RWPE2 (cell line): ENCODE data around the gene CBR3.
"Not testable (repeated sequence)": the region's sequence is repeated elsewhere in the genome, so short reads cannot be mapped to it uniquely, and the experiment has no call there.

Source experiments
- ATAC-seq: fragments of 200-7000 bp; cut with Tn5 transposase; 3 replicates; pipeline ENCODE4 v1.9.1; 2021; ENCODE audit warnings: low read depth
- DNase-seq: peaks from one replicate; pipeline ENCODE4 v3.0.0-alpha.2; 2020; ENCODE audit warnings: low spot score
- H3K27ac ChIP-seq: fragments of 450-650 bp; 2 replicates; pipeline ENCODE4 v1.5.1; 2017; ENCODE audit warnings: mild to moderate bottlenecking; ENCODE audit not compliant: poor library complexity, severe bottlenecking
- H3K27me3 ChIP-seq: fragments of 250-450 bp; sonication (Bioruptor Pico); 2 replicates; pipeline ENCODE4 v1.5.1; 2021; ENCODE audit warnings: mild to moderate bottlenecking, moderate library complexity; ENCODE audit not compliant: insufficient read depth, poor library complexity, severe bottlenecking
- H3K36me3 ChIP-seq: fragments of 250-450 bp; sonication (Bioruptor Pico); 2 replicates; pipeline ENCODE4 v1.5.1; 2020; ENCODE audit warnings: low read depth, mild to moderate bottlenecking, moderate library complexity
- H3K4me1 ChIP-seq: fragments of 250-450 bp; sonication (Bioruptor Pico); 2 replicates; pipeline ENCODE4 v1.5.1; 2021; ENCODE audit warnings: mild to moderate bottlenecking, moderate library complexity; ENCODE audit not compliant: insufficient read depth, poor library complexity, severe bottlenecking
- H3K4me3 ChIP-seq: fragments of 250-450 bp; sonication (Bioruptor Pico); 2 replicates; pipeline ENCODE4 v1.5.1; 2021; ENCODE audit warnings: mild to moderate bottlenecking, moderate library complexity; ENCODE audit not compliant: severe bottlenecking
- H3K9me3 ChIP-seq: fragments of 250-450 bp; sonication (Bioruptor Pico); 2 replicates; pipeline ENCODE4 v1.5.1; 2021; ENCODE audit warnings: mild to moderate bottlenecking, moderate library complexity; ENCODE audit not compliant: severe bottlenecking
- TF ChIP-seq, protein P1 (sequence below): fragments of 450-650 bp; IDR thresholded peaks from one replicate; pipeline ENCODE4 v1.5.1; 2017; ENCODE audit warnings: mild to moderate bottlenecking, moderate library complexity; ENCODE audit not compliant: poor library complexity, severe bottlenecking

CBR3 gene

DNA sequence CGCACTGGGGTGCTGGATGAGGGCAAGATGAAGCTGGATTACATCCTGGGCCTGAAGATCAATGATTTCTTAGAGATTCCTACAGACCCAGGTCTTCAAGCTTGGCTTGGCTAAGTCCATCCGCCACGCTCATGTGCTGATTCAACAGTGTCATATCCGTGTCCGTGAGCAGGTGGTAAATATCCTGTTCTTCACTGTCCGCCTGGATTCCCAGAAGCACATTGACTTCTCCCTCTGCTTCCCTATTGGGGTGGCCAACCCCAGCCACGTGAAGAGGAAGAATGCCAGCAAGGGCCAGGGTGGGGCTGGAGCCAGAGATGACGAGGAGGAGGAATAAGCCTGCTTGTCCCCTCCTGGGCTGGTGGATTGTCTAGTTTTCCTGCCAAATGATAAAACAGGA lies 2.2 kb upstream of the CBR3 start:
- Histone ChIP-seq H3K4me3 (no peak overlapping the region), H3K27ac (no peak overlapping the region), H3K36me3 (no peaks in the 10 kb centered on the region), H3K27me3 (no peaks in the 10 kb centered on the region), H3K4me1 (peaks cover 7% of the 10 kb centered on the region), H3K9me3 (no peaks in the 10 kb centered on the region)
- ATAC-seq = no peak
- no peak for DNase-seq
- TF ChIP-seq, protein P1, sequence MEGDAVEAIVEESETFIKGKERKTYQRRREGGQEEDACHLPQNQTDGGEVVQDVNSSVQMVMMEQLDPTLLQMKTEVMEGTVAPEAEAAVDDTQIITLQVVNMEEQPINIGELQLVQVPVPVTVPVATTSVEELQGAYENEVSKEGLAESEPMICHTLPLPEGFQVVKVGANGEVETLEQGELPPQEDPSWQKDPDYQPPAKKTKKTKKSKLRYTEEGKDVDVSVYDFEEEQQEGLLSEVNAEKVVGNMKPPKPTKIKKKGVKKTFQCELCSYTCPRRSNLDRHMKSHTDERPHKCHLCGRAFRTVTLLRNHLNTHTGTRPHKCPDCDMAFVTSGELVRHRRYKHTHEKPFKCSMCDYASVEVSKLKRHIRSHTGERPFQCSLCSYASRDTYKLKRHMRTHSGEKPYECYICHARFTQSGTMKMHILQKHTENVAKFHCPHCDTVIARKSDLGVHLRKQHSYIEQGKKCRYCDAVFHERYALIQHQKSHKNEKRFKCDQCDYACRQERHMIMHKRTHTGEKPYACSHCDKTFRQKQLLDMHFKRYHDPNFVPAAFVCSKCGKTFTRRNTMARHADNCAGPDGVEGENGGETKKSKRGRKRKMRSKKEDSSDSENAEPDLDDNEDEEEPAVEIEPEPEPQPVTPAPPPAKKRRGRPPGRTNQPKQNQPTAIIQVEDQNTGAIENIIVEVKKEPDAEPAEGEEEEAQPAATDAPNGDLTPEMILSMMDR = no peak

DNA sequence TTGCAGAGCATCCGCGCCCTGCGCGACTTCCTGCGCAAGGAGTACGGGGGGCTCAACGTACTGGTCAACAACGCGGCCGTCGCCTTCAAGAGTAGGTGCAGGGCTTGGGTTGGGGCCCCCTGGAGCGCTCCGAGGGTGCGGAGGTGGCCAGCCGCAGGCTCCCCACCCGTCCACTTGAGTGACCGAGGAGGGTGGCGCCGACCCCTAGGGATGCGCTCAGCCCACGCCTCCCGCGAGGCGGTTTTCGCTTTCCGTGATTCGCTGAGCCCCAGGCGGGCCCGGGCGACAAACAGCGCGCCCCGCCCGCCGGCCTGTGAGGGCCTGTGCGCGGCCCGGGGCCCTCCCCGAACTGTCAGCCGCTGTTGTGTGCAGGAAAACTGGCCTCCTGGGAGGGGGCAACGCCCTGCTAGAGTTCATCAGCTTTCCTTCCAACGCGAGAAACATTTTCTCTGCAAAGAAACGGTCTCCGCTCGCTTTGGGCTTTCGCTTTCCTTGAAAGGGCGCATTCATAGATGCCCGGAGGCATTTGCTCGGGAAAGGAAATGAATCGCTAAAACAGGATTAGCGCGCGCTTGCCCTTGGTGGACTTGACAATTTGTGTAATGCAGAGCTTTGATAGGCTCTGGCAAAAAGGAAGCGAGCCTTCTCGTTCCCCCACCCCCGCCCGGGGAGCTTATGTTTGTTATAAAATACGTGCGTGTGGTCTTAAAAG lies 668 bp downstream of the CBR3 start:
- Histone ChIP-seq H3K27me3 (no peaks in the 10 kb centered on the region), H3K27ac (peak overlapping the region; percentile 70), H3K4me1 (peaks cover 7% of the 10 kb centered on the region)

DNA sequence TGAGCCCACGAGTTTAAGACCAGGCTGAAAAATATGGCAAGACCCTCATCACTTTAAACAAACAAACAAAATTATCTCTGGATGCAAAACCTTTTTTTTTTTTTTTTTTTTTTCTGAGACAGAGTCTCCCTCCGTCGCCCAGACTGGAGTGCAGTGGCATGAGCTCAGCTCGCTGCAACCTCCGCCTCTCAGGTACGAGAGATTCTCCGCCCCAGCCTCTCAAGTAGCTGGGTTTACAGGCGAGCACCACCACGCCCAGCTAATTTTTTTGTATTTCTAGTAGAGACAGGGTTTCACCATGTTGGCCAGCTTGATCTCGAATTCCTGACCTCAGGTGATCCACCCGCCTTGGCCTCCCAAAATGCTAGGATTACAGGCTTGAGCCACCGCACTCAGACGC lies 4.9 kb downstream of the CBR3 start:
- not testable (repeated sequence) for DNase-seq, H3K4me3 ChIP-seq, H3K27me3 ChIP-seq, H3K27ac ChIP-seq, ATAC-seq, H3K36me3 ChIP-seq, H3K9me3 ChIP-seq, H3K4me1 ChIP-seq

More for the DNA sequence above, 668 bp downstream of the CBR3 start:
- Histone ChIP-seq H3K4me3 (peak overlapping the region; percentile 41), H3K9me3 (no peaks in the 10 kb centered on the region), H3K36me3 (no peaks in the 10 kb centered on the region)
- ATAC-seq = peak; percentile 67
- peak; percentile 73 for DNase-seq
- TF ChIP-seq, protein P1 = no peak

DNA sequence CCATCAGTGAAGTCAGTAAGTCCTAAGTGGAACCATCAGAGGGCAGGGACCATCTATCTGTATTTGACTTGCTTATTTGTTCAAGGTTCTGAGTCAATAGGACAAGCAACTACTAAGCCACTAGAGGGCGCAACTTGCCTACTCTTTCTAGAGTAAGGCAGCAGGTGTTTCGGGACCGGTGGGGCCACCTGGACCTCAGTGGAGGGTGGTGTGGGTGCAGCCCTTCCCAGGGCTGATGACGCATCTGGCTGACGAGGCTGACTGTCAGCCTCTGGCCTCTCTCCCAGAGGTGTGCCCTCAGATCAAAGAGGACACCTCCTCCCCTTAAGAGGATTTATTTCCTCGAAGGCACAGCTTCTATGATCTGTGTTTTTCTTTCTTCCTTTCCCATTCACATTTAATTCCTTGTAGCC lies 6.6 kb downstream of the CBR3 start:
- Histone ChIP-seq H3K9me3 (no peaks in the 10 kb centered on the region), H3K4me1 (peaks cover 4% of the 10 kb centered on the region), H3K27ac (peak overlapping the region; percentile 3), H3K4me3 (no peak overlapping the region), H3K36me3 (no peaks in the 10 kb centered on the region), H3K27me3 (no peaks in the 10 kb centered on the region)
- DNase-seq (peak; percentile 99), ATAC-seq (peak; percentile 100)
- TF ChIP-seq, protein P1 = peak; percentile 93

DNA sequence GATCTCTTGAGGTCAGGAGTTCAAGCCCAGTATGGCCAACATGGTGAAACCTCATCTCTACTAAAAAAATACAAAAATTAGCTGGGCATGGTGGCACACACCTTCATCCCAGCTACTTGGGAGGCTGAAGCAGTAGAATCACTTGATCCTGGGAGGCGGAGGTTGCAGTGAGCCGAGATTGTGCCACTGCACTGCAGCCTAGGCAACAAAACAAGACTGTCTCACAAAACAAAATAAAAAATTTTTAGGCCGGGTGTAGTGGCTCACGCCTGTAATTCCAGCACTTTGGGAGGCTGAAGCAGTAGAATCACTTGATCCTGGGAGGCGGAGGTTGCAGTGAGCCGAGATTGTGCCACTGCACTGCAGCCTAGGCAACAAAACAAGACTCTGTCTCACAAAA lies 9.4 kb downstream of the CBR3 start:
- H3K4me3 ChIP-seq, H3K36me3 ChIP-seq, H3K27ac ChIP-seq, H3K27me3 ChIP-seq, ATAC-seq, H3K4me1 ChIP-seq, DNase-seq, H3K9me3 ChIP-seq: not testable (repeated sequence)

DNA sequence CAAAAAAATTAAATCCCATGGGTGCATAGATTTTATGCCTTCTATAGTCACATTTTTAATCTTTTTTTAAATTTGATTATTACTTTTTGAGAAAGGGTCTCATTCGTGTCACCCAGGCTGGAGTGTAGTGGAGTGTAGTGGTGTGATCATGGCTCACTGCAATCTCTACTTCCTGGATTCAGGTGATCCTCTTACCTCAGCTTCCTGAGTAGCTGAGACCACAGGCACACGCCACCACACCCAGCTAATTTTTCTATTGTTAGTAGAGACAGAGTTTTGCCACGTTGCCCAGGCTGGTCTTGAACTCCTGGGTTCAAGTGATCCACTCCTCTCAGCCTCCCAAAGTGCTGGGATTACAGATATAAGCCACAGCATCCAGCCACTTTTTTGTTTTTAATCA lies 10.4 kb downstream of the CBR3 start:
- Histone ChIP-seq H3K4me3 (no peak overlapping the region), H3K27me3 (no peaks in the 10 kb centered on the region), H3K4me1 (peaks cover 4% of the 10 kb centered on the region), H3K9me3 (no peaks in the 10 kb centered on the region), H3K36me3 (no peaks in the 10 kb centered on the region), H3K27ac (no peak overlapping the region)
- TF ChIP-seq, protein P1 = no peak
- ATAC-seq (no peak), DNase-seq (no peak)
